DND-41 (cell line): ENCODE measurements around the gene DUSP10.

Source experiments
- ATAC-seq: fragments of 200-7000 bp; cut with Tn5 transposase; 3 replicates; pipeline ENCODE4 v1.9.1; 2021; ENCODE audit warnings: low read depth; ENCODE audit not compliant: insufficient read depth
- DNase-seq: peaks from one replicate; pipeline ENCODE4 v3.0.0-alpha.2; 2020
- H2AFZ ChIP-seq: 2 replicates; pipeline ENCODE4 v1.6.0; 2012; ENCODE audit warnings: low read depth, low read length
- H3K27ac ChIP-seq: 2 replicates; pipeline ENCODE4 v1.5.1; 2012; ENCODE audit warnings: low read length, inconsistent platforms
- H3K27me3 ChIP-seq: fragments of 200-600 bp; sonication (generic); 2 replicates; pipeline ENCODE4 v1.6.0; 2012; ENCODE audit warnings: low read length, mild to moderate bottlenecking, inconsistent platforms; ENCODE audit not compliant: insufficient read depth, poor library complexity
- H3K36me3 ChIP-seq: 2 replicates; pipeline ENCODE4 v1.5.1; 2012; ENCODE audit warnings: low read length, inconsistent platforms; ENCODE audit not compliant: insufficient read depth
- H3K4me1 ChIP-seq: 2 replicates; pipeline ENCODE4 v1.5.1; 2012; ENCODE audit warnings: mild to moderate bottlenecking, low read length; ENCODE audit not compliant: insufficient read depth
- H3K4me2 ChIP-seq: 2 replicates; pipeline ENCODE4 v1.6.0; 2012; ENCODE audit warnings: mild to moderate bottlenecking, moderate library complexity, low read length, inconsistent platforms; ENCODE audit not compliant: insufficient read depth
- H3K4me3 ChIP-seq, 2 experiments: fragments of 200-600 bp in 1 of 2; shearing (Covaris generic) in 1 of 2; 2 replicates each; pipeline ENCODE4 v1.5.1; 2012 to 2016; ENCODE audit warnings: inconsistent platforms in 2 of 2, low read length in 2 of 2, mild to moderate bottlenecking in 2 of 2, low read depth in 1 of 2, moderate library complexity in 1 of 2
- H3K79me2 ChIP-seq: 2 replicates; pipeline ENCODE4 v1.6.0; 2012; ENCODE audit warnings: low read length, inconsistent platforms; ENCODE audit not compliant: insufficient read depth
- H3K9ac ChIP-seq: 2 replicates; pipeline ENCODE4 v1.6.0; 2012; ENCODE audit warnings: low read depth, mild to moderate bottlenecking, inconsistent platforms, low read length, moderate library complexity
- H3K9me3 ChIP-seq: 2 replicates; pipeline ENCODE4 v1.5.1; 2012; ENCODE audit warnings: low read length, moderate library complexity, mild to moderate bottlenecking, inconsistent platforms; ENCODE audit not compliant: insufficient read depth, severe bottlenecking
- H4K20me1 ChIP-seq: 2 replicates; pipeline ENCODE4 v1.6.0; 2012; ENCODE audit warnings: low read length; ENCODE audit not compliant: insufficient read depth
- CTCF ChIP-seq: IDR thresholded peaks from 2 replicates; pipeline ENCODE4 v1.5.1; 2012; ENCODE audit warnings: borderline replicate concordance, low read length, moderate library complexity, mild to moderate bottlenecking; ENCODE audit not compliant: poor library complexity, severe bottlenecking; ENCODE audit errors: extremely low read depth
- EZH2 ChIP-seq: IDR thresholded peaks from 3 replicates; pipeline ENCODE4 v1.6.1; 2012; ENCODE audit warnings: borderline replicate concordance, low read depth, mild to moderate bottlenecking, moderate library complexity, low read length, inconsistent platforms; ENCODE audit not compliant: severe bottlenecking

Gene DUSP10

DNA sequence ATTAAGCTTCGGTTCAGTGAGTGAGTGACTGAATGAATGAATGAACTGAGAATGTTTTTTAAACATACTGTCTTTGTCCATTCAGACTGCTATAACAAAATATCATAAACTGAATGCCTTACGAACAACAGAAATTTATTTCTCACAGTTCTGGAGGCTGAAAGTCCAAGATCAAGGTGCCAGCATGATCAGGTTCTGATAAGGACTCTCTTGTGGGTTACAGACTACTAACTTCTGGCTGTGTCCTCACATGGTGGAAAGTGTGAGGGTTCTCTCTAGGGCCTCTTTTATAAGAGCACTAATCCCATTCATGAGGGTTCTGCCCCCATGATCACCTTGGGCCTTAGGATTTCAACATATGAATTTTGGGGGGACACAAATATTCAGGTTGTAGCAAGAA, 7.1 kb upstream of the DUSP10 start:
- no peaks in the 10 kb centered on the region for H3K9me3 ChIP-seq
- H3K4me3 ChIP-seq, result no peak overlapping the region
- no peak overlapping the region for H3K27ac ChIP-seq
- no peak for DNase-seq
- no peaks in the 10 kb centered on the region for H3K79me2 ChIP-seq
- no peak overlapping the region for H2AFZ ChIP-seq
- ATAC-seq, result no peak
- H4K20me1 ChIP-seq, result no peaks in the 10 kb centered on the region
- no peaks in the 10 kb centered on the region for H3K4me1 ChIP-seq
- no peak overlapping the region for H3K9ac ChIP-seq
- no peak overlapping the region for H3K4me2 ChIP-seq
- TF ChIP-seq CTCF, result no peak
- no peak for TF ChIP-seq EZH2
- H3K27me3 ChIP-seq, result no peaks in the 10 kb centered on the region
- H3K36me3 ChIP-seq, result no peaks in the 10 kb centered on the region

- H3K79me2 ChIP-seq, result no peaks in the 10 kb centered on the region
- TF ChIP-seq EZH2, result no peak
- H4K20me1 ChIP-seq, result no peaks in the 10 kb centered on the region
- ATAC-seq, result no peak
- no peak for DNase-seq
- no peaks in the 10 kb centered on the region for H3K9me3 ChIP-seq
- no peaks in the 10 kb centered on the region for H3K27me3 ChIP-seq
- H3K4me1 ChIP-seq, result peaks cover 8% of the 10 kb centered on the region
- no peak overlapping the region for H2AFZ ChIP-seq
- no peak overlapping the region for H3K9ac ChIP-seq
- H3K27ac ChIP-seq, result no peak overlapping the region
- no peak overlapping the region for H3K4me3 ChIP-seq
- H3K36me3 ChIP-seq, result no peaks in the 10 kb centered on the region
- no peak overlapping the region for H3K4me2 ChIP-seq
These were observed 6.0 kb upstream of the DUSP10 start for GRCh38 chr1:221747839-221748238.

- Histone ChIP-seq H3K79me2 (peaks cover 14% of the 10 kb centered on the region), H3K27me3 (no peaks in the 10 kb centered on the region), H3K4me3 (peak overlapping the region; percentile 17 to 60; a peak in 3 of 4 replicates), H2AFZ (peak overlapping the region; percentile 78), H3K27ac (peak overlapping the region; percentile 94), H4K20me1 (peaks cover 4% of the 10 kb centered on the region; the same call in 1 of the 2 replicates), H3K9me3 (no peaks in the 10 kb centered on the region), H3K4me1 (peaks cover 28% of the 10 kb centered on the region), H3K4me2 (peak overlapping the region; percentile 76), H3K36me3 (no peaks in the 10 kb centered on the region; the same call in 1 of the 2 replicates), H3K9ac (peak overlapping the region; percentile 65)
- TF ChIP-seq EZH2 (no peak), CTCF (no peak)
- ATAC-seq (no peak), DNase-seq (no peak)
These were observed 1.7 kb upstream of the DUSP10 start for GRCh38 chr1:221743416-221744208.
